Body of pancreas (tissue), 4 donors: ENCODE data around the gene ABCC3.

Experiments
- CTCF ChIP-seq, 7 experiments: fragments of 450-650 bp in 4 of 7; fragments of 200-600 bp in 3 of 7; sonication (generic) in 3 of 7; IDR thresholded peaks; one replicate each; pipeline ENCODE4 v1.5.1; 2016 to 2019; ENCODE audit warnings: antibody characterized with exemption in 7 of 7
- POLR2A ChIP-seq, 3 donors: fragments of 450-650 bp; IDR thresholded peaks; one replicate each; pipeline ENCODE4 v1.6.1; 2016; ENCODE audit warnings: antibody characterized with exemption in 3 of 3, mild to moderate bottlenecking in 2 of 3

GRCh38 chr17:50708050-50709000, 73.6 kb downstream of the ABCC3 start:
- no peak for TF ChIP-seq CTCF (IDR thresholded peaks at IDR 0.05)
- TF ChIP-seq POLR2A (IDR thresholded peaks at IDR 0.05), result peak in 1 of 3 donors; percentile 6
